ENCODE measurements around the gene NELL1. TPM values are rescaled to one million over a fixed set of nuclear protein-coding genes. Genes with fewer than 3 reads are reported as not detected.

The NELL1 gene
- total RNA-seq, 2 experiments from 2014 or later = not detected

DNA sequence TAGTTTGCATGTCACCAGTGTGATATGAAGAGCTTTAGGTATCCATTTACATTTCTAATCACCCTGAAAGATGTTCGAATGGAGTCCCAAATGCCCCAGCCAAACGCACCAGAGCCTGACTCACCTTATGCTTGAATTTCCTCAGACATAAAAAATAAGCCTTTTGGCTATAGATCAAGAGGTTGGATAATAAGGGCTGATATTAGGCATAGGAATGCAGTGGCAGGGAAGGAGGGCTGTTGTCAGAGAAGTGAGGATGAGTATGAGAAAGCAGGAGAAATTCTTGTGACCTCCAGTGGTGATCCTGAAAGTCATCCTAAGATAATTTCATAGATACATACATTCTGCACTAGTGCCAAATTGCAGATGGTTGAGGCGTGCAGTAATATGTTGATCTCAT, 264.6 kb downstream of the NELL1 start:
- Mint-ChIP-seq H3K9me3 (peaks cover 3% of the 10 kb centered on the region), H3K4me3 (no peak overlapping the region), H3K27me3 (no peaks in the 10 kb centered on the region), H3K4me1 (no peaks in the 10 kb centered on the region), H3K27ac (no peak overlapping the region), H3K36me3 (ENCODE audit: low read depth) (no peaks in the 10 kb centered on the region)
- CTCF ChIA-PET = no interaction called here
- POLR2A ChIA-PET = no interaction called here
- no peak for DNase-seq

DNA sequence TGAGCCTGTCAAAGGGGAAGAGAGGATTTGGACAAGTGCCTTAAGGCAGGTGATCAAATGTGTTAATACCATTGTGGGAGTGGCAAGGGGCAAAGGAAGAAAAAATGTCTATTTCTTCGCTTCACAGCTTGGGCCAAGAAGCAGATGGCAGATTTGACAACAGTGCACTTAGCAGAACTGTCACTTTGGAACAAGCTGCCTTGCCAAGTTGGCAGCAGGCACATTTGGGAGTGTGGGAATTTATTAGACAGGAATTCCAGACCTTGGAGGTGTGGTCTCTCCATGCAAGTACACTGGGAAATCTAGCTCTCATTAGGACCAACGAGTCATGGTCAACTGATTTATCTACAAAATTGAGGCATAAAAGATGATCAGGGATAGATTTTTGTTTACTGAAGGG, 265.1 kb downstream of the NELL1 start:
- ChIA-PET CTCF (no interaction called here), POLR2A (no interaction called here)
- no peaks in the 10 kb centered on the region for H3K4me1 Mint-ChIP-seq
- no peak for DNase-seq
- H3K9me3 Mint-ChIP-seq = peaks cover 4% of the 10 kb centered on the region
- no peaks in the 10 kb centered on the region for H3K27me3 Mint-ChIP-seq
- no peak overlapping the region for H3K4me3 Mint-ChIP-seq
- no peak overlapping the region for H3K27ac Mint-ChIP-seq
- no peaks in the 10 kb centered on the region for H3K36me3 Mint-ChIP-seq (ENCODE audit: low read depth)

DNA sequence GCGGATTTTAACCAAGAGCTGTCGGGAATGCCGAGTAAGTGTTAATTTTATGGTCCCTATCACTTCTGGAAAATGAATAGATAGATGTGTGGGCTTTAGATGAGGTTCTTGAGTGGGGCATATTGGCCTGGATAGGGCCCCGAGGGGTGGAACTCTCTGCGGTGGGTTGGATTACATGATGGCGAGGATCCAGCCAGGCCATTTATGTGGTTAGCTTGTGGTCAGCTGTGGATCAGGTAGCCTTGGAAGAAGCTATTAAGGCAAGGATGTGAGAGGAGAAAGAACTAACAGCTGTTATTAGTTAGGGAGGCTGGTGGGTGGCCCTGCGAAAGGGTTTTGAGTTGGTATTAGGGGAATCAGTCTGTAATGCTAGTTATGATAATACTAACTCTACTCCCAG, 268.4 kb downstream of the NELL1 start:
- Mint-ChIP-seq H3K4me3 (no peak overlapping the region), H3K27me3 (no peaks in the 10 kb centered on the region), H3K9me3 (peaks cover 8% of the 10 kb centered on the region), H3K36me3 (ENCODE audit: low read depth) (no peaks in the 10 kb centered on the region), H3K4me1 (no peaks in the 10 kb centered on the region), H3K27ac (no peak overlapping the region)
- POLR2A ChIA-PET = no interaction called here
- DNase-seq = no peak
- CTCF ChIA-PET = no interaction called here

DNA sequence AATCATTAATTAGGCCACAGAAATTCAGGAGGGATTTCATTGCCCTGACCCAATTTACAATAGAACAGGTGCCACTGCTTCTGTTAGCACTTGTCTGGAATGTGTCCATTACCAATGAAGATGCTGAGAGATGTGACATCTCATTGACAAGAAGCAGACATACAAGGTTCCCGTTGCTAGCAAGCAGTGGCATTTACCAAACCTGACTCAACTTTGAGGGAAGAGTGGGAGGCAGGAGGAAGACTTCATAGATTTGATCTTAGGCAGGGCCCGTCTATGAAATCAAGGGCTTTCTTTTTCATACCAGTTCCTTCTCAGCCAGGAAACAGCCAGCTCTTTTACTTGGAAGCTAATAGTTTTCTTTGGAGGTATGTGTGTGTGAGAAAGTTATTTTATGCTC, 280.2 kb downstream of the NELL1 start:
- Mint-ChIP-seq H3K4me3 (no peak overlapping the region), H3K9me3 (peaks cover 3% of the 10 kb centered on the region), H3K36me3 (ENCODE audit: low read depth) (no peaks in the 10 kb centered on the region), H3K4me1 (no peaks in the 10 kb centered on the region), H3K27me3 (no peaks in the 10 kb centered on the region), H3K27ac (no peak overlapping the region)
- CTCF ChIA-PET = no interaction called here
- POLR2A ChIA-PET = no interaction called here
- DNase-seq = no peak

DNA sequence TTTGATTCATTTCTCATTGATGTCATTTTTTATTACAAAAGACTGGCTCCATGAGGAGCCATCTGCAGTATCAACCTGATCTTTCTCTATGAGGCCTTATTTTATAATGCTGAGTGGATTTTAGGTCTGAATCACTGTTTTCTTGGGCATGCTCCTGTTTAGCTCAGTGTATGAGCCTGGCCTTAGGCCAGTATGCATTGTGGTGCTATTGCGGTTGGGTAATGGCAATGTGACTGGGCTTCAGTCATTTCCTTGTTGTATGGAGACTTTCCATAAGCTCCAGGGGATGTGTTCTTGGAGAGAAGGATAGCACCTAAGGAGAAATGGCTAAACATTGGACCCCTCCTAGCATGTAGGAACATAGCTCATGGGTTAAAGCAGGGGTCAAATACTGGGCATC, 293.2 kb downstream of the NELL1 start:
- DNase-seq = no peak
- Mint-ChIP-seq H3K27ac (no peak overlapping the region), H3K36me3 (ENCODE audit: low read depth) (no peaks in the 10 kb centered on the region), H3K4me3 (no peak overlapping the region), H3K27me3 (no peaks in the 10 kb centered on the region), H3K4me1 (no peaks in the 10 kb centered on the region), H3K9me3 (no peaks in the 10 kb centered on the region)
- ChIA-PET CTCF (no interaction called here), POLR2A (no interaction called here)

DNA sequence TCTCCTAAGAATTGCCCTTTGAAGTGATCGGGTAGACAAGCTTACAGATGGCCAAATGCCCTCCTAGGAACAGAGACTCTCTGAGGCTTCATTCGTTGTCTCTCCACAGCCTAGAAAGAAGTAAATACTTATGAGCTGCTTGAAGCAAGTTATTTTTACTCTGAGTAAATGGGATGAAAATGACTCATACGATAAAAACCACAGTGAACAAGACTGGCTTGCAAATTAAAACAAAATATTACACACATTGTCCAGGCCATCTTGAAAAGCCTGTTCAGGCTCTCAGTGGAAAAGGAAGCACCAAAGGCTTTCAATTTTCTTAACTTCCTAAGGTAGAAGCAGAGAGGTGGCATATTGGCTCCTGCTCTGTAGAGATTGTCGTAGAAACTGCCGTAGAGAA, 294.2 kb downstream of the NELL1 start:
- DNase-seq = no peak
- H3K4me1 Mint-ChIP-seq = no peaks in the 10 kb centered on the region

DNA sequence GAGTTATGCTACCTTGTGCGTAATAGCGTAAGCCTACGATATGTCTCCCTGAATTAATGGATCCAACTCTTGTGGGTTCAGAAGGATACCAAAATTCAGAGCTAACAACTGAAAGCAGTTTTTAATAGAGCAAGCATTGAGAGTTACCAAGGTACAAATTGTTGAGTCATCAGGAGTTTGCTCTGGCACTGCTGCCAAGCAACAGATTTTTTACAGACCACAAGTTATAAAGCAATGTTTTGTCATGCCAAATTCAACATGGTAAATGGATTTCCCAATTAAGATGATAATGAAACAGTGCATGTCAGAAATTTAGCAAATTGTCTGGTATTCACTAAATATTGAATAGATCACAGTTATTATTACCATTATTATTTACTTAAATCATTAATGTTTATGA, 295.6 kb downstream of the NELL1 start:
- no peak for DNase-seq
- Mint-ChIP-seq H3K36me3 (ENCODE audit: low read depth) (no peaks in the 10 kb centered on the region), H3K27ac (no peak overlapping the region), H3K9me3 (peaks cover 3% of the 10 kb centered on the region), H3K27me3 (no peaks in the 10 kb centered on the region), H3K4me1 (no peaks in the 10 kb centered on the region), H3K4me3 (no peak overlapping the region)
- CTCF ChIA-PET = no interaction called here
- POLR2A ChIA-PET = no interaction called here

More for the DNA sequence above, 294.2 kb downstream of the NELL1 start:
- no peaks in the 10 kb centered on the region for H3K9me3 Mint-ChIP-seq
- no peaks in the 10 kb centered on the region for H3K27me3 Mint-ChIP-seq
- H3K4me3 Mint-ChIP-seq = no peak overlapping the region
- POLR2A ChIA-PET = no interaction called here
- H3K36me3 Mint-ChIP-seq (ENCODE audit: low read depth) = no peaks in the 10 kb centered on the region
- CTCF ChIA-PET = no interaction called here
- H3K27ac Mint-ChIP-seq = no peak overlapping the region

DNA sequence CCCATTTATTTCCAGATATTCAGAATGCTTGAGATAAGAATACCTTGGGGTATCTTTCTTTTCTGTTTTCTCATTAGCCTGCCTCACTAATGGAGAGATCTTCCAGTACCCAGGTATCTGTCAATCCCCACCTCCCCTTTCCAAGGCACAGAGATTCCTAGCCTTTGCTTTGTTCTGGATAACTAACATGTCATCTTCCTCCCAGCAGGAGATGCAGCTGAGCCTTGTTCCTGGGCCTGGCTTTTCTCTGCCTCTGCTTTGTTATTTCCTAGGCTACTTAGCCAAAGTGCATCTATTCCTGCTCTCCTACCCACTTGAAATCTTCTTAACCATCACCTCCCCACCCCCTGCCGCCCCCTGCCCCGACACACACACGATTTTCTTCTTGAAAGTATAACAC, 297.1 kb downstream of the NELL1 start:
- Mint-ChIP-seq H3K9me3 (peaks cover 3% of the 10 kb centered on the region), H3K27me3 (no peaks in the 10 kb centered on the region), H3K27ac (no peak overlapping the region), H3K4me1 (no peaks in the 10 kb centered on the region), H3K4me3 (no peak overlapping the region), H3K36me3 (ENCODE audit: low read depth) (no peaks in the 10 kb centered on the region)
- ChIA-PET POLR2A (no interaction called here), CTCF (no interaction called here)
- DNase-seq = no peak

DNA sequence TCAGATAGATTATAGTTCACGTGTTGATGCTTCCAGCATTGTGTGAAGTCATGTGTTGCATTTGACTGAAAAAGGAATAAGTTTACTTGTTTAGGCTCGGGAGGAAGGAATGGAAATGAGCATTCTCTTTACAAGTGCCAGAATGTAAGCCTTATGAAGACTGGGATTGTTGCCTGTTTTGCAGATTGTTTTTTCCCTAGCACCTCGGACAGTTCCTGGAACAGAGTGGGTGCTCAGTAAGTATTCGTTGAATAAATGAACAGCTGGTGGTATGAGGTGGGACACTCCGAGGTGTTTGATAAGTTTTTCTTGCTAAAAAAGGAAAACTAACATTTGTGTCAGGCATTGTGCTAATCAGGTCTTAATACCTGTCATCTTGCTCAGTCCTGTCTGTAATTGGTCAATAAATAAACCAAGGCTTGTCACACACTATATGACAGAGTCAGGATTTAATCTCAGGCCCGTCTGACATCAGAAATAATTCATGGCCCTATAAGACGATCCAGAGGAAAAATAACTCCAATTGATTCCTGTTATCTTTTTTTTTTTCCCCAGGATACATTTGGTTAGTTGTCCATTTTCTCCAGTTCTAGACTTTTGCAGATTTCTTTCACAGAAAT, 304.7 kb downstream of the NELL1 start:
- Mint-ChIP-seq H3K4me1 (no peaks in the 10 kb centered on the region), H3K27ac (no peak overlapping the region), H3K9me3 (peaks cover 4% of the 10 kb centered on the region), H3K36me3 (ENCODE audit: low read depth) (no peaks in the 10 kb centered on the region), H3K27me3 (no peaks in the 10 kb centered on the region), H3K4me3 (no peak overlapping the region)
- POLR2A ChIA-PET = no interaction called here
- DNase-seq = no peak
- CTCF ChIA-PET = no interaction called here

DNA sequence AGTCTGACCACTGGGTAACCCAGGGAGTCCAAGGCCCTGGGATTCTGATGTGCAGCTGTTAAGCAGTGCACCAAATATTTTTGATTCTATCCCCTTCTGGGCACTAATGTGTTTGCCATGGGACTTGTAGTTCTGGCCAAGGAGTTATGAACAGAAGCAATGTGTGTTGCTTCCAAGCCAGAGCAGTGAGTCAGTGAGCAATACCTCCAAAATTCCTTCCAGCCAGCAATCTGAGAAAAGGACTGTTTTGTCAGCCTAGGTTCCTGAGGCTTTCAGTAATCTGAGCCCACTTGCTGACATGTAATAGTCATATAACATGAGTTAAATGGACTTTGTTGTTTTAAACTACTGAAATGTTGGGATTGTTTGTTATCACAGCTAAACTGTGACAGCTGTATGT, 311.4 kb downstream of the NELL1 start:
- Mint-ChIP-seq H3K4me1 (no peaks in the 10 kb centered on the region), H3K27ac (no peak overlapping the region), H3K9me3 (peaks cover 2% of the 10 kb centered on the region), H3K27me3 (no peaks in the 10 kb centered on the region), H3K4me3 (no peak overlapping the region), H3K36me3 (ENCODE audit: low read depth) (no peaks in the 10 kb centered on the region)
- no peak for DNase-seq
- CTCF ChIA-PET = no interaction called here
- POLR2A ChIA-PET = no interaction called here

DNA sequence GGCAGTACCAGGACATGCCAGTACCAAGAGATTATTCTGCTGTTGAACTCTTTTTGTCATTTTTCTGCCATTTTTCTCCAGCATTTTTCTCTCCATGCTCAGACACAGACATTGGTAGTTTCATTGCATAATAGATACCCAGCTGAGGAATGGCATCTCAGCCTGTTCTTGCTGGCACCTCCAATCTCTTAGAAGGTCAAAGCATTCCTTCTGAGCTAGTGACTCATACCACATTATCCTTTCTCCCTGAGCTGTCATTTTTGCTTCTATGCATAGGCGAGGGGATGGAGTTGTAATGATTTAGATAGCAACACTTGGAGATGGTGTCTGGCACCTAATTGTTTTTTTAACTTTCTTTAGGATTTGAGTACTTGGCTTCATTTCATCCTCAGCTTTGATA, 321.1 kb downstream of the NELL1 start:
- ChIA-PET CTCF (no interaction called here), POLR2A (no interaction called here)
- H3K36me3 Mint-ChIP-seq (ENCODE audit: low read depth) = no peaks in the 10 kb centered on the region
- H3K4me1 Mint-ChIP-seq = no peaks in the 10 kb centered on the region
- no peak for DNase-seq
- no peak overlapping the region for H3K4me3 Mint-ChIP-seq
- H3K27ac Mint-ChIP-seq = no peak overlapping the region
- no peaks in the 10 kb centered on the region for H3K27me3 Mint-ChIP-seq
- peaks cover 17% of the 10 kb centered on the region for H3K9me3 Mint-ChIP-seq

DNA sequence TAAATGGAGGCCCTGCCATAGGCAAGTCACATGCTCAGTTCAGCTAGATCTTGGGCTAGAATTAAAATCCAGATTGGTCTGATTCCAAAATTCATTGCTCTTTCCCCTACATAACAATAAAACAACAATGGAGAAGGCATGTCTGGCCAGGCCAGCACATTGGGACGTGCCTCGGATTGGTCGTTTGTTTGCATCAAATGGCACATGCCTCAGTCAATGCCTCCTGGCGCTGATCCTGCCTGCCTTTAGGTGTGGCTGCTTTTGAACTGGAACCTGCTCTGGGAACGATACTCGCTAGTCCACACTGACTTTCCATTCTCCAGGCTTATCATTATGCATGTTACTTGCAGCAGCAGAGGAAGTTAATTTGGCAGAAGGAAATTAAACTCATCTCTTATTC, 322.1 kb downstream of the NELL1 start:
- H3K9me3 Mint-ChIP-seq = peaks cover 17% of the 10 kb centered on the region
- H3K27ac Mint-ChIP-seq = no peak overlapping the region
- ChIA-PET POLR2A (no interaction called here), CTCF (no interaction called here)
- no peaks in the 10 kb centered on the region for H3K36me3 Mint-ChIP-seq (ENCODE audit: low read depth)
- no peaks in the 10 kb centered on the region for H3K27me3 Mint-ChIP-seq
- no peaks in the 10 kb centered on the region for H3K4me1 Mint-ChIP-seq
- no peak overlapping the region for H3K4me3 Mint-ChIP-seq
- DNase-seq = no peak

DNA sequence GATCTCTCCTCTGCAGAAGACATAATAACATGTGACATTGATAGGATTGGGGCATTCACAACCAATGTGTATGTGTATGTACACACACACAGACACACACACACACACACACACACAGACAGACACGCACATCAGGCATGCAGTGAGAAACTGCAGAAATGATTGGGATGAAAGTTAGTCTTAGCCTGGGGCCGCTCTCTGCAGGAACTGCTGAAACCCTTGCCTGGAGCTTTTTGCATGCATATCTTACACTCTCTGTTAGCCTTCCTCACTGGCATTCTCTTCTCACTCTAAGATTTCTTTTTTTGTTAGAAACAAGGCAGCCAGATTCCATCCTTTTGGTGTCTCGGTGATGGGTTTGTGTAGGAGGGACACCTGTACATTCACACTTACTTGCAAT, 337.9 kb downstream of the NELL1 start:
- Mint-ChIP-seq H3K4me1 (no peaks in the 10 kb centered on the region), H3K27ac (no peak overlapping the region), H3K4me3 (no peak overlapping the region), H3K27me3 (no peaks in the 10 kb centered on the region), H3K9me3 (peaks cover 1% of the 10 kb centered on the region), H3K36me3 (ENCODE audit: low read depth) (no peaks in the 10 kb centered on the region)
- POLR2A ChIA-PET = no interaction called here
- CTCF ChIA-PET = no interaction called here
- no peak for DNase-seq

DNA sequence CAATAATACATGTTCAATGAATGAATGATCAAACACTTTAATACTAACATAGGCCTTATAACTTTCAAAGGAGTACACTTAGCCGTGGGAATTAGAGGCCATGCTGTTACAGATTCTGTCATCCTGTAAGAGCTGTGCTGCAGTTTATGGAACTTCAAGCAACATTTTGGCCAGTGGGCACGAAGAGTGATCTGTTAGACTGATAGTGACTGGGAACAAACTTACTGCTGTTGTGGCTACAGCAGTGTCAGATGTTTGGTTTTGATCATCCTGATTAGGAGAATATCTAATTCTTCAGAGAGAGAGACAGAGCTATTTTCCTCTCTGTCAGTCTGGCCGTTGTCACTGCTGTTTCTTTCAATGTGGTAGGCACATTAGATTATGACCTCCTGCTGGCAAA, 348.9 kb downstream of the NELL1 start:
- Mint-ChIP-seq H3K4me1 (no peaks in the 10 kb centered on the region), H3K4me3 (no peak overlapping the region), H3K9me3 (peaks cover 4% of the 10 kb centered on the region), H3K36me3 (ENCODE audit: low read depth) (no peaks in the 10 kb centered on the region), H3K27ac (no peak overlapping the region), H3K27me3 (no peaks in the 10 kb centered on the region)
- DNase-seq = no peak
- ChIA-PET CTCF (no interaction called here), POLR2A (no interaction called here)

DNA sequence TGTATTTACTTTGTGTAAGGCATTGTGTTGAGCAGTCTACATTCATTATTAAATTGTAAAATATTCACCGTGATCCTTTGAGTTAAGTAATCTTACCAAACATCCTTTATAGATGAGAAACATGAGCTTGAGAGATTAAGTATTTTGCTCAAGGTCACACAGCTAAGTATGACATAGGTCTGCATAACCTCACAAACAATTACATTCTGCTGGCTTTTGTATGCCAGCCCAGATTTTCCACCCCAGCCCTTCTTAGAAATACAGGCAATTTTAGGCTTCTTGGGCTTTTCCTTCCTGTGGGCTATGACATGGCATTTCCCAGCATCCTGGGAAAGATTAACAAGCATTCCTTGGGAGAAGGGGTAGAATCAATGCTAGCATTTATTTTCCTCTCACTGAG, 357.3 kb downstream of the NELL1 start:
- no peak for DNase-seq
- H3K9me3 Mint-ChIP-seq = no peaks in the 10 kb centered on the region
- H3K27me3 Mint-ChIP-seq = no peaks in the 10 kb centered on the region
- POLR2A ChIA-PET = no interaction called here
- H3K36me3 Mint-ChIP-seq (ENCODE audit: low read depth) = no peaks in the 10 kb centered on the region
- CTCF ChIA-PET = no interaction called here
- no peaks in the 10 kb centered on the region for H3K4me1 Mint-ChIP-seq
- H3K27ac Mint-ChIP-seq = no peak overlapping the region
- no peak overlapping the region for H3K4me3 Mint-ChIP-seq

Measured in activated CD4-positive, alpha-beta memory T cell treated with anti-CD3 and anti-CD28 coated beads, Interleukin-2, amount 10 ng/mL, durations not matched to agents 7 days and 5 days (primary cell).